Measurements from ENCODE around the gene SHISAL2A.

SHISAL2A gene

GRCh38 chr1:52632732-52633290 is at the start of gene SHISAL2A:
Gene SHISAL2A (plus strand): TSS chr1:52633168. CDS start chr1:52633494, 326 bp downstream.
- no peak for DNase-seq

GRCh38 chr1:52585474-52585873 is 47.5 kb upstream of the SHISAL2A start:
- no peak for DNase-seq

GRCh38 chr1:52588027-52588426 is 44.9 kb upstream of the SHISAL2A start:
- DNase-seq: no peak

- no peak for DNase-seq
Observed at GRCh38 chr1:52588535-52588934, 44.4 kb upstream of the SHISAL2A start.

GRCh38 chr1:52590266-52590665 is 42.7 kb upstream of the SHISAL2A start:
- no peak for DNase-seq

GRCh38 chr1:52592637-52593323 is 40.2 kb upstream of the SHISAL2A start:
- DNase-seq: no peak

- no peak for DNase-seq
Observed at GRCh38 chr1:52593495-52593894, 39.5 kb upstream of the SHISAL2A start.

- DNase-seq: no peak
Observed at GRCh38 chr1:52595061-52595460, 37.9 kb upstream of the SHISAL2A start.

GRCh38 chr1:52597912-52598311 is 35.1 kb upstream of the SHISAL2A start:
- DNase-seq: no peak

- no peak for DNase-seq
Observed at GRCh38 chr1:52598729-52599128, 34.2 kb upstream of the SHISAL2A start.

GRCh38 chr1:52599236-52599635 is 33.7 kb upstream of the SHISAL2A start:
- DNase-seq: no peak

GRCh38 chr1:52600533-52601179 is 32.3 kb upstream of the SHISAL2A start:
- DNase-seq: no peak

- no peak for DNase-seq
Observed at GRCh38 chr1:52601519-52601918, 31.4 kb upstream of the SHISAL2A start.

GRCh38 chr1:52601991-52602855 is 30.7 kb upstream of the SHISAL2A start, which contains the start of gene GPX7:
Gene GPX7 (plus strand): TSS chr1:52602371. CDS start chr1:52602410, 39 bp downstream.
- DNase-seq: peak in 1 of 2 experiments; percentile 47

- peak in 1 of 2 experiments; percentile 16 for DNase-seq
Observed at GRCh38 chr1:52602856-52603600, 29.9 kb upstream of the SHISAL2A start.

GRCh38 chr1:52603630-52604029 is 29.3 kb upstream of the SHISAL2A start:
- peak in 1 of 2 experiments; percentile 9 for DNase-seq

- DNase-seq: no peak
Observed at GRCh38 chr1:52604063-52604770, 28.8 kb upstream of the SHISAL2A start.

GRCh38 chr1:52613636-52614373 is 19.2 kb upstream of the SHISAL2A start:
- no peak for DNase-seq

- no peak for DNase-seq
Observed at GRCh38 chr1:52614671-52615070, 18.3 kb upstream of the SHISAL2A start.

GRCh38 chr1:52615489-52616042 is 17.4 kb upstream of the SHISAL2A start:
- DNase-seq: no peak

GRCh38 chr1:52621950-52622349 is 11.0 kb upstream of the SHISAL2A start:
- DNase-seq: no peak

Data from NCI-H446 (cell line).